GM21723 (cell line): ENCODE results near the gene CDC5L.
A peak's percentile ranks its signal among the peaks of the same experiment; 100 is the strongest.

Experiments used
- ATAC-seq: cut with Tn5 transposase; IDR thresholded peaks from one replicate; pipeline ENCODE4 v1.9.1; 2021; ENCODE audit warnings: mild to moderate bottlenecking, moderate library complexity; ENCODE audit not compliant: unreplicated experiment

CDC5L gene

DNA sequence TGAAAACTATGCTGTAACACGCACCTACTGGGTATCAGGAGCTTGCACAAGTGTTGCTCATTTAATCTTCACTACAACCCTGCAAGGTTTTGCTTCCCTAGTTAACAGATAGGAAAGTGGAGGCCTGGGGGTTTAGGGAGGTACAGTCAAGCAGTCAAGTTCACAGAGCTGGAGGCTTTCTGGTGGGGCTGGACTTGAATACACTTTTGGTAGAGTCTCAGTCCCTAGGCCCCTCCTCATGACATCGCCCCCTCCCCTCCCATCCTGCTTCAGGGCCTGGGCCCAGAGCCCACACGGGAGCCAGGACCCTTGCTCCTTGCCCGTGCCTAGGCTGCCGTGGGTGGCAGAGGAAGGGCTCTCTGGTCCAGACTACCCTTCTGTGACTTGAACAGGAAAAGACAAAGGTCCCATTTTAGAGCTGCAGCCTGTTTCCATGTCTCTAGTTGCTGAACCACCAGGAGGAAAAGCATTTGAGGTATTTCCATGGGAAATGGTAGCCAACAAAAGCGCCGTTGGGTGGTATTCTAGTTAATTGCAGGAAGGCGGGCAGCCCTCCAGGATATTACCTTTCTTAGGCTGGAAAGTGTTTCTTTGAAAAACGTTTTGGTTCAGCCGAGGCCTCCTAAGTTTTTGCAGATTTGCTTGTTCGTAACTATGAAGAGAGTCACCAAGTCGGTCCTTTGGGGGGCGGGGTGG is 84.9 kb downstream of the CDC5L start:
- ATAC-seq, result no peak

DNA sequence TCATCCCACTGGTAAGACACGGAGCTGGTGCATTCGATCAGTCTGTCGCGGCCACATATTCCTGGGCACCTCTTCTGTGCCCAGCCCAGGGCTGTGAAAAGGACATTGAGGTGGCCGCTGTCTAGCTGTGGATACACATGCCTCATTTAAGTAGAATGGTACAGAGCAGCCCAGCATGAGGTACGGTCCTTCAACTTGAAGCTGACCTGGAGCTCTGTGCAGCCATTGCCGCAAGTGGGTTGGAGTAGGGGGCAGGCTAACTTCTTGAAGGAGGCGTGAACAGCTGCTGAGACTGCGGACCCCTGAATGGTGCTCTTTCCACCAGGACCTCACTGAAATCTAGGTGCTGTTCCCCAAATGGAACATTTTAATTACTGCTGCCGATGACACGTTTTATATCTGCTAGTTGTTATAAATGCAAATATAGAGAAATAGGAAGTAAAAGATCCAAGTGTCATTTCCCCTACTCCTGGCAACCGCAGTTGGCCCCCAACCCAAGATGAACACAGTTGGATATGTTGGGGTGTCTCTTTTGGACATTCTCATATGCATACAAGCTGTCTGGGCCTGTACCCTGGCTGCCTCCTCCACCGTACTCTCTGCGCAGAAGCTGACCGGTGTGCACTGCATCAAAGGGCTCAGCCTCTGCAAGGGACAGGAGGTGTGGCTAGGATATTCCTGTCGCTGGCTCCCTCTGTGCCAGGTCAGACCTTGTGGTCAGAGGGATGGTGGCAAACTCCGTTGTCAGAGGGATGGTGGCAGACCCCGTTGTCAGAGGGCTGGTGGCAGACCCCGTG is 86.1 kb downstream of the CDC5L start:
- no peak for ATAC-seq

- ATAC-seq, result no peak
Measured at GRCh38 chr6:44474190-44474631, 86.7 kb downstream of the CDC5L start.

DNA sequence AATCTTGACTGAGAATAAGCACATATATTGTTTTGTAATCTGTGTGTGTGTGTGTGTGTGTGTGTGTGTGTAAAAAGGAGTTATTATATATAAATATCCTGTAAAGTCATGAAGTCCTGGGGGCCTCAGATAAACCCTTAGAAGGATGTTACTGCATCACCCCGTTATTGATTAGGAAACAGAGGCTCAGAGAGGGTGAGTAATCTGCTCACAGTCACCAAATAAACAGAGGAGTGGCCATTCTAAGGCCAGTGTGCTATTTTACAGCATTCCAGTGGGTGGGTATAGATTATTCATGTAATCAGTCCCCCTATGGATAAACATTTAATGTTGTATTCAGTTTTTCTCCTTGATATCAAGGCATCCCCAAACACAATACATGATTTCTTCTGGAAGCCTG is 87.1 kb downstream of the CDC5L start:
- no peak for ATAC-seq

DNA sequence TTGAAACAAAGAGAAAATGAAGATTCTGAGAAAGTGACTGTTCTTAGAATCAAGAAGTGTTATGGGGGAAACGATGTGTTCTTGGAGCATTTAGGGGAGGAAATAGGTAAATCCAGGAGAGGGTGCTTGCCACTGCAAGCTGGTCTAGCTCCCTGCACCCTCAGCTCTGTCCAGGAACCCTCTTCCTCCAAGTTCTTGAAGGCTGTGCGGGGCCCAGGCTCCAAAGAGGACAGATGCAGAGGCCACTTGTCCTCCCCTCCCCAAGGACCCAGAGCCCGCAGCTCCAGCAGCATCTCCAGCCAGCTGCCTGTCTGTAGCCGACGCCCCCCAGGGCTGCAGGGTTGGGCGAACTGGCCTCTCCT is 87.9 kb downstream of the CDC5L start:
- peak; percentile 35 for ATAC-seq

DNA sequence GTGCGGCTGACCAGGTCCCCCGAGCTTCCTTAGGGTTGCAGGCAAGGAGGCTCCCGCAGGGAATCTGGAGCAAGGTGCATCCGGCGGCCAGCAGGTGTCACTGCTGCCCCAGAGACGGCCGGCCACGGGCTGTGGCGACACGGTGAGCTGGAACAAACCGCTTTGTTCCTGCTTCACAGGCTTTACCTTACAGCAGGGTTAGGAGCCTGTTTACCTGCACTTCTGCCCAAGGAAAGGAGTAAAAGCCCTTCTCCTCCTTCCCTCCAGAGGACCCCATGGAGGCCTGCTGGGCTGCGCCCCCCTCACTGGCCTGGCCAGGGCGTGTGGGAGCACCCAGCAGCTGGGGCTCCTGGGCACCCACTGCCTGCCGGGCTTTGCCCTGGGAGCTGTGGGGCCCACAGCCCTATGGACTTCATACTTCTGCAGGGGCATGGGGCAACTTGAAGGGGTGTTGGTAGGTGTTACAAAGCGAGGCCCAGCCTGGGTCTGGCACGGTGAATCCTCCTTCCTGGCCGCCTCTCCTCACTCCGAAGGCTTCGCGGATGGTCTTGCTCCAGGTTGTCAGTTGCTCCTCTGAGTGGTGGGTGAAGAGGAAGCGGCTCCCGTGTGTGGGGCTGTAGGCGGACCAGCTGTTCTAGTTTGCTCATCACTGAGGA is 88.4 kb downstream of the CDC5L start:
- peak; percentile 83 for ATAC-seq

GRCh38 chr6:44476849-44477248 is 89.3 kb downstream of the CDC5L start:
- no peak for ATAC-seq

DNA sequence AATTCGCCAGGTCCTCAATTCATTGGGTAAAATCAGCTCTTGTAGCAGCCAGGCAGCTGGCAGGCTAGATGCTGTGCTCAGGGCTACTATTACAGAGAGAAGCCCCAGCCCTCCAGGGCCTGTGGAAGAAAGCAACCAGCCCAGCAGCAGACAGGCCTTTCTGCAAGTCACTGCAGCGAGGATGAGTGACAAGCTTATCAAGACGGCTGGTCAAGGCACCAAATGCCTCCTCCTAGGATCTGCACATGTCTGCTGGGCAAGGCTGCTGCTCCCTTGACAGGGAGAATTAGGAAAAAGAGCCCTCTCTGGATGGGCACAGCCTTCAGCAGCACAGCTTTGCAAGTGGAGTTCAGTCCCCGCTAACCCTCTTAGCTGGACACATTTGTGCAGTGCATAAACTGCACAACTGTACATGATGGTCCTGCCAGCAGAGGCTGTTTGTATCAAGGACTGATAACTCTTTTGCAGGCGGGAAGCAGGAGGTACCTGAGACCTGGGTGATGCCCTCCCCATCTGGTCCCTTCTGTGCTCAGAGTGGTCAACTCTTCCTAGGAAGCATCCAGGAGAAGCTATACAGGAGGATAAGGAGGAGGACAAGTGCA is 89.9 kb downstream of the CDC5L start:
- no peak for ATAC-seq

GRCh38 chr6:44478158-44478557 is 90.7 kb downstream of the CDC5L start:
- ATAC-seq, result no peak

GRCh38 chr6:44478591-44479254 is 91.2 kb downstream of the CDC5L start:
- ATAC-seq, result no peak

DNA sequence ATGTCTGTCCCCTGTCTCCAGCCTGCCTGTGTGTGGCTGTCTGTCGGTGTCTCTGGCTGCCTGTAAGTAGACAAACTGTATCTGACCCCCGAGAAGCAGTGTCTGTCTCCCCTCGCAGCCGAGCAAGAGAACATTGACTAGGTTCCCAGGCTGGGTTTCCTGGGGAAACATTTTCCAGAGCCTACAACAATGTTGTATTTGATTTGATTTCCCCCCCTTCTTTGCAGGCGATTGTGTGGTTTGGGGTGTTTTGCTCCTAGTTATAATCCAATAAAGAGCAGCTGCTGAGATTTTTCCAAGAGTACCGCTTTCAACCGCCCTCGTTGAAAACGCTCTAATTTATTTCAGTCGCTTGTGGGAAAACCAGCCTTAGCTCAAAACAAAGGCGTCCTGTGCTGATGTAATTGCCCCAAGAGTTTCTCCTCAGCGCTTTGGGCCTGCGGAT is 92.6 kb downstream of the CDC5L start:
- ATAC-seq, result no peak

DNA sequence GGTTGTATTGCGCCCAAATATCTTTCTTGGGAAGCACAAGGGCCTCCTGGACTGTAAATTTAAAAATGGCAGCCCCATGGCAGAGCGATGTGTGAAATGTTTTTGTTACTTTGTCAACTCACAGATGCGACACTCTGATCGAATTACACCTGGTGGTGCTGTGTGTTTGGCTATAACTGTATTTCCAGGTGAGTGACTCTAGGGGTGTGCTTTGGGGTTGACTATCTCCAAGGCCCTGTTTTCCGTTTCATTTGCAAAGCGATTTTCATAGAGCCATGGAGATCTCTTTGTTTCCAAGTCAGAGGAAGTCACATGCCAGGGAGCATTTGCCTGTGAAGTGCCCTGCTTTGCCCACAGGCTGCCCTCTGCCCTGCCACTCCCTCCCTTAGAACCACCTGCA is 93.5 kb downstream of the CDC5L start:
- ATAC-seq, result no peak

DNA sequence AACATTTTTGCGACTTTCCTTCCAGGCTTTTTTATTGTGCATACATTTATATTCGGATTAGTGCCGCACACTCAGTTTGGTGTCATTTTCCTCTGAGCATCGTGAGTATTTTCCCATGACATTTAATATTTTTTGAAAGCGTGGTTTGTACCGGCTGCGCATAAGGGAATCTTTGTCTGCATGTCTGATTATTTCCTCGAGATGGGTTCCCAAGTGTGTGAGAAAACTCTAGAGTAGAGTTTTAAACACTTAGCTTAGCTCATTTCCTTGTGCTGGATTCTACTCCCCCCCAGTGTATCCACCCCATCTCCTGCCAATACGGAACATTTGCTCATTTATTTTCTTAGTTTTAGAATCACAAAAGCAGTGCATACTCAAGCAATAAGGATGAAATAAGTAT is 94.3 kb downstream of the CDC5L start:
- no peak for ATAC-seq

DNA sequence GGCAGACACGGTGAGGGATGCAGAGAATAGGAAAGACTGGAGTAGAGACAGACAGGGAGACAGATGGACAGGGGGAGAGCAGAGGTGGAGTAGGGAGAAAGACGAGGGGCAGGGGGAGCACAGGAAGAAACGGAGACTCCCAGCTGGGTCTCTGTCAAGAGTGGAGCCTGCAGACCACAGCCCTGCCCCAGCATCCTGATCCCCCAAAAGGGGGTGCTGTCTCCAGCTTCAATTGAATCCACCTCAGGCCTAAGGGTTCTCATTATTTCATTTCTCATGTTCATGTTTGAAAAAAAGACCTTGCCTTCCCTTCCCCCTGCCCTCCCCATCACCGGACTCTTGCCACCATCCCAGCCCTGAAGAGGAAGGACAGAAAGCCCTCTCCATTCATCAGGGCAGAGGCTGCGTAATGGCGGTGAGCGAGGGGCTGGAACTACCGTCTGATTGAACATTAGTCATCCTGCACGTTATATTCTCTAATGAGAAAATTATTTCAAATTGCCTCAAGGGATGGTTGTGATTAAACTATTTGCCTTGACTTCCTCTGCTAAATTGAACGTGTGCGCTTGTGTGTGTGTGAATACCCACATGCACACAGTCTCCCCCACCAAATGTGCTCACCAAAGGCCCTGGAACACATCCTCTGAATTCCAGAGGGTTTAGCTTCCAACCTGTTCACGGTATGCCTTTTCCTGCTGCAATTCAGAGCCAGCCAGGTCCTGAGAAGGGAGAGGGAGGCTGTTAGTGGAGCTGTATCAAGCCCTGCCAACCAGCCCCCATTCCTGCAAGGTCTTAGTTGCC is 98.3 kb downstream of the CDC5L start:
- ATAC-seq, result no peak

DNA sequence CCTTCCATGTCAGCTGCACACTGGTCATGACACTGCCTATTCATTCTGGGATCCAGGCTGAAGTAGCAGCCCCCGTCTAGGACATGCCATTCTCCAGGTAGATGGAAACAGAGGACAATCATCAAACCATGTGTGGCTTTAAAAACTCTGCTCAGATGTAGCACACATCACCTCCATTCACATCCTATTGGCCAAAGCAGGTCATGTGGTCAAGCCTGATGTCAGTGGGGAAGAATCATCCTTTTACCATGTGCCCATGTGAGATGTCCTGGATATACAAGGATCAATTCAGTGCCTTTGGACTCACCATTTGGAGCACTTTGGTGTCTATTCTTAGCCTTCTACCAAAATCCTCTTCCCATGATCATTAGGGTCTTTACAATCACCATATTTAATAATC is 99.5 kb downstream of the CDC5L start:
- no peak for ATAC-seq

GRCh38 chr6:44487586-44487985 is 100.1 kb downstream of the CDC5L start:
- ATAC-seq, result no peak

DNA sequence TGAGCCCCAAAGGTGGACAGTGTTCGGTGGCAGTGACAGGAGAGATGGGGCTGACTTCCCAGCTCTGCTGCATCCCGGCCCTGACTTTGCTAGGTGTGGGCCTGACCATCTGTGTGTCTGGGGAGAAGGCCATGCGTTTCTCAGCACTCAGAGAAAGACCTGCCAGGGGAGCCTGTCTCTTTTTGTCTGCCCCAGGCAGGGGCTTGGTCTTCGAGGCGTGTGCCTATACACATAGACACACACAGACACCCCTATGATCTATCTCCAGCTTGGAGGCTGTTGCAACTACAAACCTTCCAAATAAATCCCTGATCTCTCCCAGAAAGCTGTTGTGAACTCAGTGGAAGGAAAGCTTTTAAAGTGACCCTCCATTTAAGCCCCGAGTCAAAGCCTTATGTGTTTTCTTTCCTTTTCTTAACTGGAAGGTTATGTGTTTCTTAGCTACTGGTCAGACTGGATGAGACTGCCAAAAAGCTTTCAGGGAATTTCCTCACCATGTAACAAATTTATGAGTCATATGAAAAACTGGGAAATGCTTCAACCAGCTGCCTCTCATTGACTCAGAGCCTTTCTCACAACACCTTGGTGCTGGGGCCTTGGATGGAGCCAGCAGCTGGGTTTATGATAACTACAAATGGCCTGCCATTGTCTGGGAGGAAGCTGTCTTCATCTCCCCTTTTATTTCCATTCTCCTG is 102.6 kb downstream of the CDC5L start:
- ATAC-seq, result no peak

- ATAC-seq, result no peak
Measured at GRCh38 chr6:44493132-44493531, 105.6 kb downstream of the CDC5L start.

DNA sequence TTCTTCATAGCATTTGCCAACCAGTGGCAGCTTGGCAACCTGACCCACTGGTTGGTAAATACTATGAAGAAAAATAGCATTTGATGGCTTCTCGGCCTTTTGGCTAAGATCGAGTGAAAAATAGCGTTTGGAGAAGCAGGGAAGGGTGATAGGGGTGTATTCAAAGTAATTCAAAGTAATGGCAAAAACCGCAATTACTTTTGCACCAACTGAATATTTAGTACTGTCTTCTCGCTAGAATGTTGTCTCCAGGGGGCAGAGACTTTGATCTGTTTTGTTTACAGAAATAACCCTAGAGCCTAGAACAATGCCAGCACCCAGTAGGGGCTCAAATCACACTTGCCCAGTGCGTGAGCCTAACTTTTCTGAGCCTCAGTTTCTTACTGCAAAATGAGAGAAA is 106.1 kb downstream of the CDC5L start:
- ATAC-seq, result no peak
